A673 (cell line): ENCODE results near the gene OXCT2.

Experiments used
- CTCF ChIP-seq: fragments of 300-800, 200-600 bp; sonication (generic); conservative IDR thresholded peaks from 2 replicates; pipeline ENCODE4 v1.5.1; 2017; ENCODE audit warnings: low read depth, mild to moderate bottlenecking, antibody characterized with exemption, low read length, moderate library complexity, mixed read lengths
- EZH2 ChIP-seq: fragments of 200-600 bp; sonication (generic); IDR thresholded peaks from 2 replicates; pipeline ENCODE4 v1.6.1; 2017; ENCODE audit warnings: borderline replicate concordance, low read depth, mild to moderate bottlenecking, mixed read lengths, antibody characterized with exemption, low read length; ENCODE audit not compliant: poor library complexity, severe bottlenecking

- TF ChIP-seq CTCF (no peak), EZH2 (no peak)
These were observed 44.5 kb downstream of the OXCT2 start for GRCh38 chr1:39726600-39726999.
